PFSK-1 (cell line): Measurements from ENCODE around the gene SALL3.

ENCODE experiments used
- FOXP2 ChIP-seq: optimal IDR thresholded peaks from 2 replicates; pipeline ENCODE3; 2011; ENCODE audit warnings: borderline replicate concordance, control low read depth, inconsistent platforms; ENCODE audit not compliant: insufficient read depth; ENCODE audit errors: extremely low read length, extremely low read depth
- POLR2AphosphoS5 ChIP-seq: IDR thresholded peaks from 2 replicates; pipeline ENCODE4 v1.6.1; 2012; ENCODE audit warnings: low read depth, mild to moderate bottlenecking, control low read depth, low read length, moderate library complexity
- REST ChIP-seq, 2 experiments: IDR thresholded peaks; 2 replicates each; pipeline versions ENCODE4 v1.6.1 to v1.8.0; 2011 to 2012; ENCODE audit warnings: low read depth in 2 of 2, low read length in 2 of 2, control low read depth in 1 of 2, inconsistent platforms in 1 of 2, mild to moderate bottlenecking in 1 of 2, moderate library complexity in 1 of 2; ENCODE audit not compliant: insufficient read depth in 1 of 2
- SIN3A ChIP-seq: IDR thresholded peaks from 2 replicates; pipeline ENCODE4 v1.6.1; 2012; ENCODE audit warnings: mild to moderate bottlenecking, low read length, moderate library complexity, borderline replicate concordance; ENCODE audit not compliant: insufficient read depth
- TAF1 ChIP-seq: IDR thresholded peaks from 2 replicates; pipeline ENCODE4 v1.6.1; 2012; ENCODE audit warnings: low read length, control low read depth, borderline replicate concordance; ENCODE audit not compliant: insufficient read depth

SALL3 gene

GRCh38 chr18:79047556-79048244 lies 68.1 kb downstream of the SALL3 start:
- TF ChIP-seq SIN3A = no peak
- no peak for TF ChIP-seq TAF1
- TF ChIP-seq FOXP2 = no peak
- no peak for TF ChIP-seq REST (IDR thresholded peaks at IDR 0.05; ENCODE audit: insufficient read depth in 1 of 2, low read depth in 2 of 2, low read length in 2 of 2)
- no peak for TF ChIP-seq POLR2AphosphoS5

DNA sequence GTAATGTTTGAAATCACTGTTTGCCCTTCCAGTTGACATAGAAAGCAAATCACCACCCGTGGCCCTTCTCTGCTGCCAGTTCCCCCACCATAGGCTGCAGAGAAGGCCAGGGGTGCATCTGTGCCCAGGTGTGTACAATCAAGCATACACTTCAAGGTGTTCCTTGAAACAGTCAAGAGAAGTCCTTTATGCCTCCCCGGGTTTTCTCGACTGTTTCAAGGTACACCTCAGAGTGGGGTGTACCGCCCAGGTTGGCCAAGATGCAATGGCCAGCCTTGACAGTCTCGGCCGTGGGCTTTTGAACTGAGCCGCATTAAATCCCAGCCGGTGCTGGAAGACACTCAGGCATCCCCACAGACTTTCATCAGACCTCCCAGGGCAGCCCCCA lies 68.6 kb downstream of the SALL3 start:
- TF ChIP-seq SIN3A = no peak
- TF ChIP-seq FOXP2 = no peak
- no peak for TF ChIP-seq TAF1
- TF ChIP-seq REST (IDR thresholded peaks at IDR 0.05; ENCODE audit: insufficient read depth in 1 of 2, low read depth in 2 of 2, low read length in 2 of 2) = no peak
- TF ChIP-seq POLR2AphosphoS5 = no peak

DNA sequence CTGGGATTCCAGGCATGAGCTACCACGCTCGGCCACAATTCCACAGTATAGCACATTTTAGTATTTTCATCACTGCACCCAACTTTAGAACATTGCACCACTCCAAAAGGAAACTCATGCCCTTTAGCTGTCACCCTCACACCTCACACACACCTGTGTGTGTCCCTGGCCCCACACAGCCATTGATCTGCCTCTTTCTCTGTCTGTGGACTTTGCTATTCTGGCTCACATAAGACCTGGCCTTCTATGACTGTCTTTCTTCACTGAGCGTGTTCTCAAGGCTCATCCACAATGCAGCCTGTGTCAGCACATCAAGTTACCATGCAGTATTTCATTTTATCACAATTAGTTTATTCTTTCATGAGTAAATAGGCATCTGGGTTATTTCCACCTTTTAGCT lies 69.9 kb downstream of the SALL3 start:
- TF ChIP-seq SIN3A = no peak
- TF ChIP-seq POLR2AphosphoS5 = no peak
- no peak for TF ChIP-seq TAF1
- TF ChIP-seq FOXP2 = no peak
- no peak for TF ChIP-seq REST (IDR thresholded peaks at IDR 0.05; ENCODE audit: insufficient read depth in 1 of 2, low read depth in 2 of 2, low read length in 2 of 2)
